HCT116 (cell line): ENCODE data around the gene TRIOBP.

ENCODE experiments used
- JUND ChIP-seq: IDR thresholded peaks from 2 replicates; pipeline ENCODE4 v1.6.1; 2012
- POLR2A ChIP-seq: IDR thresholded peaks from 2 replicates; pipeline ENCODE4 v1.7.0; 2011; ENCODE audit warnings: borderline replicate concordance; ENCODE audit not compliant: insufficient read depth, insufficient read length; ENCODE audit errors: extremely low read depth
- POLR2AphosphoS5 ChIP-seq: IDR thresholded peaks from 2 replicates; pipeline ENCODE4 v1.6.1; 2011; ENCODE audit warnings: mild to moderate bottlenecking, low read depth, low read length, moderate library complexity
- YY1 ChIP-seq: IDR thresholded peaks from 2 replicates; pipeline ENCODE4 v1.6.1; 2011; ENCODE audit warnings: low read length, low read depth, moderate library complexity, mild to moderate bottlenecking; ENCODE audit not compliant: insufficient replicate concordance; ENCODE audit errors: extremely low read depth
- TF ChIP-seq, protein P1 (sequence below), 3 experiments: fragments of 200-600 bp in 1 of 3; sonication (generic) in 1 of 3; IDR thresholded peaks in 2 of 3; conservative IDR thresholded peaks in 1 of 3; 2 replicates each; pipeline ENCODE4 v1.5.1; 2012 to 2017; ENCODE audit warnings: low read depth in 2 of 3, low read length in 2 of 3, antibody characterized with exemption in 1 of 3, borderline replicate concordance in 1 of 3, control low read depth in 1 of 3, mild to moderate bottlenecking in 1 of 3, mixed read lengths in 1 of 3, mixed run types in 1 of 3, moderate library complexity in 1 of 3; ENCODE audit not compliant: insufficient read depth in 1 of 3

DNA sequence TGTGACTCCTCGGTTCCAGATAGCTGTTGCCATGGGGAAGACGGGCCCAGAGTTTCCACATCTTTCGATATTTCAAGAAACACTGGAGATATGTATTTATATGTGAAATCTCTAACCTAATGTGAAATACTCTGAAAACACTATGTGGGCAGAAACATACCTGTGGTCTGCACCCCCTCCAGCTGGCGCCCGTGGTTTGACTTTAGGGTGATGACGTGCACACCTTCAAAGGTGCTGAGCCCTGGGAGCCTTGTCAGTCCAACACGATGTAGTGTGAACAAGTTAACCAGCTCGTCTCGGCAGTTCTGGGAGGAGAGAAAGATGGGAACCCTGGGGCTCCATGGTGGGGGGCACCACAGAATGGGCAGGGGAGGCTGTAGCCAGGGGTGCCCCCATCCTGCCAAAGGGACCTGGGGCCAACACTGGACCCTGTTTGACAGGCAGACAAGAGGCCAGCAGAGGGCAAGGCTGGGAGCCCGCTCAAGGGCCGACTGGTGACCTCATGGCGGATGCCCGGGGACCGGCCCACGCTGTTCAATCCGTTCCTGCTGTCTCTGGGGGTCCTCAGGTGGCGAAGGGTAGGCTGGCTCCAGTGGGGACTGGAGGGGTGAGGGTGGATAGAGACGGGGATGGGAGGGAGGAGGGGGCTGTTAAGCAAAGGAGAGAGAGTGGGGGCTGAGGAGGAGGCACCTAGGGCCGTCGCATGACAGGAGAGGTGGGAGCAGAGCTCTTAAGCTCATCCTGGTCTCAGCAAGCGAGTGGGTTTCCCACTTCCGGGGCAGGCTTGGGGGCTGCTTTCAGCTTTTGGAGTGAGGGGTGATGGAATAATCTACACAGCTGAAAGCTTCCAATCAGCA lies 43.8 kb downstream of the TRIOBP start:
- TF ChIP-seq, protein P1, sequence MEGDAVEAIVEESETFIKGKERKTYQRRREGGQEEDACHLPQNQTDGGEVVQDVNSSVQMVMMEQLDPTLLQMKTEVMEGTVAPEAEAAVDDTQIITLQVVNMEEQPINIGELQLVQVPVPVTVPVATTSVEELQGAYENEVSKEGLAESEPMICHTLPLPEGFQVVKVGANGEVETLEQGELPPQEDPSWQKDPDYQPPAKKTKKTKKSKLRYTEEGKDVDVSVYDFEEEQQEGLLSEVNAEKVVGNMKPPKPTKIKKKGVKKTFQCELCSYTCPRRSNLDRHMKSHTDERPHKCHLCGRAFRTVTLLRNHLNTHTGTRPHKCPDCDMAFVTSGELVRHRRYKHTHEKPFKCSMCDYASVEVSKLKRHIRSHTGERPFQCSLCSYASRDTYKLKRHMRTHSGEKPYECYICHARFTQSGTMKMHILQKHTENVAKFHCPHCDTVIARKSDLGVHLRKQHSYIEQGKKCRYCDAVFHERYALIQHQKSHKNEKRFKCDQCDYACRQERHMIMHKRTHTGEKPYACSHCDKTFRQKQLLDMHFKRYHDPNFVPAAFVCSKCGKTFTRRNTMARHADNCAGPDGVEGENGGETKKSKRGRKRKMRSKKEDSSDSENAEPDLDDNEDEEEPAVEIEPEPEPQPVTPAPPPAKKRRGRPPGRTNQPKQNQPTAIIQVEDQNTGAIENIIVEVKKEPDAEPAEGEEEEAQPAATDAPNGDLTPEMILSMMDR (IDR thresholded peaks at IDR 0.05 in 2 of 3, conservative IDR thresholded peaks at IDR 0.05 in 1 of 3; ENCODE audit: borderline replicate concordance in 1 of 3, insufficient read depth in 1 of 3, low read depth in 2 of 3, low read length in 2 of 3): no peak
- TF ChIP-seq POLR2AphosphoS5 (no peak; the same call in 1 of the 2 replicates), POLR2A (no peak), YY1 (no peak), JUND (no peak)
